ENCODE data around the gene TMEM30B.

Gene TMEM30B

DNA sequence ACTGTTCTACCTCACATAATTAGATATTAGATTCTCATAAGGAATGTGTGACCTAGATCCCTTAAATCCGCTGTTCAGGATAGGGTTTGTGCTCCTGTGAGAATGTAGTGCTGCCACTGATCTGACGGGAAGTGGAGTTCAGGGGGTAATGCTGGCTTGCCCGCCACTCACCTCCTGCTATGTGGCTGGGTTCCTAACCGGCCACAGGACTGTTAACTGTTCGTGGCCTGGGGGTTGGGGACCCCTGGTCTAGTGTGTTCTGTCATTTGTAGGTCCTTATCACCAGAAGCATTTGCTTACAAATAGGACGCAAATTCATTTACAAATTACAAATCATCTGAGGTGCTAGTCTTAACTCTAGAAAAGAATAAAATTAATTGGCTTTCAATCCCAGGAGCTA, 16.4 kb upstream of the TMEM30B start:
- DNase-seq: no peak

GRCh38 chr14:61296719-61297502, 15.8 kb upstream of the TMEM30B start:
- DNase-seq: no peak

GRCh38 chr14:61296151-61296550, 15.0 kb upstream of the TMEM30B start:
- DNase-seq: no peak

DNA sequence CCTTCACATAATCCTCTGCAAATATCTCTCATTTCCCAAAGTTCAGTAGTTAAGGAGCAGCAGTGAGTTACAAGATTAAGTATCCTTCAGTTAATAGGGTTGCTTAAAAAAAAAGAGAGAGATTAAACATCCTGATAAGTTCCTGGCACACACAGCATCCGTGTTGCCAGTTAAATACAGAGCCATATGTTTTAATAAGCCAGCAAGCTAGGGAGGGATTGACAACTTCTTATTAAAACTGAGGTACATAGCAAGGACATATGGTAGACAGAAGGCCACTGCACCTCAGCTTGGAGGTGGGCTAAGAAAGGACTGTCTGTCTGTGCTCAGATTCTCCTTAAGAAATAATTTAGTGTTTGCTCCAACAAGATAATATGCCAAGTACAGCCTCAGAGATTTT, 9.6 kb upstream of the TMEM30B start:
- no peak for DNase-seq

DNA sequence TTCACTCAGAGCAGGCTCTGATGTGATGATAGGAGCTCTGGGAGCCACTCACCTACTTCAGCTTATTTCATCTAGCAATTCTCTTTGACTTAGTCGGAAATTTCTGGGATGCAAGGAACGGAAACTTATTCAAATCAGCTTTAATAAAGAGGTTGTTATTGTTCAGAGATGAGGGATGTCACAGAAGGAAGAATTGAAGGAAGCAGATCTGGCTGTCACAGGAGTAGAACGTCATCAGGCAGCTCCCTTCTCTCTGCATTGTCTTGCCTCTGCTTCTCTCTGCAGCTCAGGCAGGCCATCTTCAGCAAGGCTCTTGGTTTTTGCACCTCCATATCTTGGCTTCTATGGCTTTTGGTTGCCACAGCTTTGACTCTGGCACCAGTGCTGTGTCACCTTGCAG, 7.6 kb upstream of the TMEM30B start:
- no peak for DNase-seq

DNA sequence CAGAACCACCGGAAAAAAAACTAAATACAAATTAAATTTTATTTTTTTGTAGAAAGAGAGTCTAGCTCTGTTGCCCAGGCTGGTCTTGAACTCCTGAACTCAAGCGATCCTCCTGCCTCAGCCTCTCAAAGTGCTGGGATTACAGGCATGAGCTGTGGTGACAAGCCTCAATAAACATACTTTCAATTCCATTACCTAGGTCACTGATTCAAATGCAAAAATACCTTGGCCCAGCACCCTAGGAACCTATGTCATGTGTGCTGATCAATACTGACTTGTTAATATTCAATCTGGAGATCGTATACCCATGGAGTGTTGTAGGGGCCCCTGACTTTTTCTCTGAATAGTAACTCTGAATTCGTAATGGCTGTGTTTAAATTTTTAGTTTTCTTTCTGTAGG, 7.1 kb upstream of the TMEM30B start:
- no peak for DNase-seq

DNA sequence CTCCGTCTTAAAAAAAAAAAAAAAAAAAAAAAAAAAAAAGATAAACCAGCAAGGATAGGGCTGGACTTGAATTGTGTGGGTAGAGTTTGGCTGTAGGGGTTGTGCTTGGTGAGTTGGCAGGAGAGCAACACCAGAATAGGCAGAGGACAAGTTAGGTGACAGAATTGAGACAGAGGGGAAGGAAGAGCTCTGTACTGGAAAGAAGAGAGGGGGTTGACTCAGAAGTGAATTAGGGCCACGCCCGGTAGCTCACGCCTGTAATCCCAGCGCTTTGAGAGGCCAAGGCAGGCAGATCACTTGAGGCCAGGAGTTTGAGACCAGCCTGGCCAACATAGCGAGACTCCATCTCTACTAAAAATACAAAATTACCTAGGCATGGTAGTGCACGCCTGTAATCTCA, 6.1 kb upstream of the TMEM30B start:
- no peak for DNase-seq

DNA sequence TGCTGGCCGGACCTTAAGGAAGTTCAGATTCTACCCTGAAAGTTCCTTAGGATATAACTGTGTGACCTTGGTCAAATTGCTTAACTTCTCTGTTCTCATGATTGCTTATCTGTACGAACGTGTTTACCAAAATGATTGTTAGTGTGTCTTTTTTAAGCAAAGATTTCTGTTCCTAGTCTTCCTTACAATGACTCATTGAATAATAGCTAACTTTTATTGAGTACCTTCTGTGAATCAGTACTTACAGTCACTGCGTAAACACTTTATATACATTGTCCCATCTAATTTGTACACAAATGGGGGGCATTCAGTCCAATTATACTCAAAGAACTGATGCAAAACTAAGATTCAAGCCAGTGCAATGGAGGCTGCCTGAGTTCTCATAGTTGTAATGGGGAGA, 4.2 kb upstream of the TMEM30B start:
- DNase-seq: no peak

- no peak for DNase-seq
Observed at GRCh38 chr14:61284001-61284400, 2.9 kb upstream of the TMEM30B start.

- DNase-seq: no peak
Observed at GRCh38 chr14:61282746-61283145, 1.6 kb upstream of the TMEM30B start.

- DNase-seq: no peak
Observed at GRCh38 chr14:61281948-61282275, 774 bp upstream of the TMEM30B start.

- no peak for DNase-seq
Observed at GRCh38 chr14:61280526-61281185, 482 bp downstream of the TMEM30B start.

GRCh38 chr14:61280092-61280525, 1.0 kb downstream of the TMEM30B start:
- no peak for DNase-seq

- no peak for DNase-seq
Observed at GRCh38 chr14:61279082-61279481, 2.1 kb downstream of the TMEM30B start.

GRCh38 chr14:61277784-61278183, 3.4 kb downstream of the TMEM30B start:
- no peak for DNase-seq

DNA sequence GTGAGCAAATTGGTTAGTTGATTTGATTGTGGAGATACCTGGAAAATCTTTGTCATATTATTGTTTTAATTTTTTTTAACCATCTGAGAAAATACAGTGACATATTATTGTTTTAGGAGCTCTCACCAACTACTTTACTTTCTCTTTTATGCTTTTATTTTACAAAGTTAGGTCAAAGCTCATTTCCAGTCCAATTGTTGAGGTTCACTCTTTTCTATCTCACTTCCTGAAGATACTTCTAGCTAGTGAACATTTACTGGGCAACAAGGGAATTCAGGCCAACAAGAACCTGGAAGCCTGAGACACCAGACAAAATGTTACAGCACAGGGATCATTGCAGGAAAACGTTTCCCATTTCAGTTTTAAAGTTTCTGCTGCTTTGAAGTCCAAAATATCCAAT, 3.9 kb downstream of the TMEM30B start:
- no peak for DNase-seq

DNA sequence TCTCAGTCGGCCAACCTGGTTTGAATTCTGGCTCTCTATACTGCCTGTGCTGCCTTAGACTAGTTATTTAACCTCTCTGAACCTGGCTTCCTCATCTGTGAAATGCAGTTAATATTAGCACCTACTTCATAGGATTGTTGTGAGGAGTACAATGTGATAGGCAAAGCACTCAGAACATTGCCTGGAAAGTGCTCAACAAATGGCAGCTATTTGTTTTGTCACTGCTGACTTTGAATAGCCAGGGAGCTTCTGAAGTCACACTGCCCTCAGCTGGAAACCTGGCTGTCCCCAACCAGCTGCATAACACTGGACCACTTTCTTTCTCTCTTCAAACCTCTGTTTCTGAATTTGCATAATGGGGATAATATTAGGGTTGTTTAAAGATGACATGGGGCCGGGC, 9.6 kb downstream of the TMEM30B start:
- no peak for DNase-seq

DNA sequence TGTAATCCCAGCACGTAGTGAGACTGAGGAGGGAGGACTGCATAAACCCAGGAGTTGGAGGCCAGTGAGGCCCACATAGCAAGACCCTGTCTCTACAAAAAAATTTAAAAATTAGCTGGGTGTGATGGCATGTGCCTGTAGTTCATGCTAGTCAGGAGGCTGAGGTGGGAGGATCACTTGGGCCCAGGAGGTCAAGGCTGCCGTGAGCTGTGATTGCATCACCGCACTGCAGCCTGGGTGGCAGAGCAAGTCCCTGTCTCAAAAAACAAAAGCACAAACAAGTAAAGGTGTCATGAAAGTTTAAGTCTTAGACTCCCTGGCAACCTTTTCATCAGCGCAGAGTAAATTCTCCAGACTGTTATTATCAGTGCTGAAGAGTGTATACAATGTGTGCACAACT, 10.4 kb downstream of the TMEM30B start:
- no peak for DNase-seq

DNA sequence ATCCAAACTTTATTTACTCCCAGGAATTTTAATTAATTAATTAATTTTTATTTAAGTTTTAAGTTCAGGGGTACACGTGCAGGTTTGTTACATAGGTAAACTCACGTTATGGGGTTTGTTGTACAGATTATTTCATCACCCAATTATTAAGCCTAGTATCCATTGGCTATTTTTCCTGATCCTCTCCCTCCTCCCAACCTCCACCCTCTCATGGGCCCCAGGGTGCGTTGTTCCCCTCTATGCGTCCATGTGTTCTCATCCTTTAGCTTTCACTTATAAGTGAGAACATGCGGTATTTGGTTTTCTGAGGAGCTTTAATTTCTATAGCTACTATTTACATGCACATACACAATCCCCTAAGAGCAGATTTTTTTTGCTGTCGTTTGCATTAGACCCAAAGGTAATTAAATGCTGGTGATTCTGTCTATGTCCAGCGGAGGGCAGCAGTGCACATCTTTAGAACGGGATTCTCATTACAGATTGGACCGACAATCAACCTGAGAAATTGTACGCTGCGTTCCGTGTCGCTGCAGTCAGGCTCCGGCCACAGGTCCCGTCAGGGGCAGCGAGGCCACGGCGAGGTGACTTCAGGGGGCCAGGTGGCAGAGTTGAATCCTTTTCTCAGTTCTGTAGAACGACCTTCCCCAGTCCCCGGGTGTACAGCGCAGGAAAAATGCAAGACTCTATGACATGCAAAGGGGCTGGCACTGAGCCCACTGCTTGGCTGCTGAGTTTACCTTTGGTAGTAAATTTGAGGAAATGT, 11.6 kb downstream of the TMEM30B start:
- DNase-seq: no peak

DNA sequence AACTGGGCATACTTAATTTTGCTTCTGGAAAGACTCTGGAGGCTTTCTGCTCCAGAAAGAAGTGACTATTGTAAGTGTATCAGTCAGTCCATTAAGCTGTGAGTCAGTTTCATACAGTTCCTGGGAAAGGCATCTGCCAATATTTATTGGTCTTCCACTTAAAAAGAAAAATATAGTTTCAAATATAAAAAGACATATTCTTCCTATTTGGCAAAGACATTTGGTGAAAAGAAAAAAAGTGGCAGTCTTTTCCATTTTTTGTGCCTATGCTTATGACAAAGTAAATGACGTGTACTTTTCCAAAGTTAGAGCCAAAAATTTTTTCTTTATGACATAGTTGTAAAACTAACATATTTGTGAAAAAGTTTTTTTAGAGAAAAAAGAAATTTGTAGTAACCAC, 12.3 kb downstream of the TMEM30B start:
- no peak for DNase-seq

DNA sequence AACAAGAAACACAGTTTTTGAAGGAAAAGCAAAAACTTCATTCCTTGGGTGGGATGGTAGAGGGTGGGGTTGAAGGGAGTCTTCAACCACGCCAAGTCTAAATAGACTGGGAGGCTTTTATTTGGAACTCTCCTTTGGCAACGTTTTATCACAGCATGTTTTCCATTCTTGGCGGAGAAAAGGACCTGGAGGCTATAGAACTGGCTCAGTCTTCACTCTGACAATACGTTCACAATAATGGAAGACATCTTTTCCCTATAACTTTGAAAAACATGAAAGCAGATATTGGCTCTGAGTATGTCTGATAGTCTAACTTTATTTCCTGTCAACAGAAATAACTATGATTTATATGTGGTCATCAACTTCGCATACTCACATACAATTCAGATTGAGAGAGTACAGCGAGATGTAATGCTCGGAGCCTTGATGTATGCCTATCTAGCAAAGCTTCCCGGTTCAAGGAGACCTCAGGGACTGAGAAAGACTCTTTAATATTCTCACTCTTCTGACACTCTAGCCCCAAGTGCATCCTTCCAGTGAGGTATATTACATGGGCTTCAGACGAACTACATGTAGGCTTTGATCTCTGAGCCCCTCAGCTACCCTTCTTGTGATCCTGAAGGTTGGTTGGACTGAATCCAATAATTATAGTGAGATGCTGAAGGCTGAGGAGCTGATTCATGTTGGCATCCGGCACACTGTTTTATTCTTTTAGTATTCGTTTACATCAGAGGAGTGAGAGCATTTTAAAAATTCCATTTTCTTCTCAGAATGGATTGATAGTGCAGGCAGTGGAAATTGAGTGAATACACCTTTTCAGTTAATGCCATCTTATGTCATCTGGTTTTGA, 14.0 kb downstream of the TMEM30B start:
- DNase-seq: no peak

GRCh38 chr14:61266436-61266835, 14.7 kb downstream of the TMEM30B start:
- no peak for DNase-seq

GRCh38 chr14:61264651-61265050, 16.5 kb downstream of the TMEM30B start:
- no peak for DNase-seq

All from GOT3 (cell line).